GM23338 (cell line): Measurements from ENCODE around the gene RAB1B.

Source experiments
- CREB1 ChIP-seq: fragments of 250-450 bp; sonication (Bioruptor Pico); IDR thresholded peaks from 2 replicates; pipeline ENCODE4 v1.5.0; 2020; ENCODE audit warnings: low read depth, mild to moderate bottlenecking, moderate library complexity
- CTCF ChIP-seq, 2 experiments: fragments of 200-600 bp in 1 of 2; sonication (generic) in 1 of 2; conservative IDR thresholded peaks; 2 replicates each; pipeline versions ENCODE4 v1.5.1 to v1.6.1; 2016 to 2017; ENCODE audit warnings: antibody characterized with exemption in 2 of 2, low read depth in 2 of 2, mild to moderate bottlenecking in 2 of 2, moderate library complexity in 1 of 2
- EZH2 ChIP-seq: fragments of 200-600 bp; sonication (generic); IDR thresholded peaks from one replicate; pipeline ENCODE4 v1.8.0; 2017; ENCODE audit warnings: antibody characterized with exemption, mild to moderate bottlenecking, low read depth; ENCODE audit not compliant: unreplicated experiment
- EZH2phosphoT487 ChIP-seq: fragments of 200-600 bp; sonication (generic); IDR thresholded peaks from one replicate; pipeline ENCODE4 v1.8.1; 2018; ENCODE audit warnings: antibody characterized with exemption; ENCODE audit not compliant: unreplicated experiment
- JUNB ChIP-seq: IDR thresholded peaks from one replicate; pipeline ENCODE4 v1.6.1; 2016; ENCODE audit warnings: antibody characterized with exemption; ENCODE audit not compliant: unreplicated experiment
- POLR2AphosphoS5 ChIP-seq: IDR thresholded peaks from 2 replicates; pipeline ENCODE4 v1.6.1; 2016; ENCODE audit warnings: antibody characterized with exemption, low read depth
- REST ChIP-seq: IDR thresholded peaks from one replicate; pipeline ENCODE4 v1.6.1; 2018; ENCODE audit warnings: antibody characterized with exemption; ENCODE audit not compliant: unreplicated experiment
- ZNF331 ChIP-seq: fragments of 250-450 bp; sonication (Bioruptor Pico); IDR thresholded peaks from 2 replicates; pipeline ENCODE4 v1.5.0; 2020; ENCODE audit warnings: low read depth, mild to moderate bottlenecking, moderate library complexity
- ZNF462 ChIP-seq: fragments of 250-450 bp; sonication (Bioruptor Pico); IDR thresholded peaks from 2 replicates; pipeline ENCODE4 v1.5.0; 2020; ENCODE audit warnings: mild to moderate bottlenecking, moderate library complexity

- TF ChIP-seq CTCF (conservative IDR thresholded peaks at IDR 0.05; ENCODE audit: low read depth in 2 of 2), result peak; percentile 88 to 93
- TF ChIP-seq EZH2, result no peak
- TF ChIP-seq REST, result no peak
- no peak; the same call in none of the 2 replicates for TF ChIP-seq POLR2AphosphoS5
- TF ChIP-seq ZNF331 (CRISPR knock-in tag), result no peak
- TF ChIP-seq ZNF462 (CRISPR knock-in tag), result no peak
- TF ChIP-seq JUNB, result no peak
- no peak for TF ChIP-seq EZH2phosphoT487
- TF ChIP-seq CREB1 (CRISPR knock-in tag), result peak; percentile 63
These were observed 43.6 kb downstream of the RAB1B start for GRCh38 chr11:66311965-66312548.
